CD4-positive, alpha-beta T cell treated with Interleukin-6 for 4 hours (primary cell): ENCODE data around the gene PRICKLE3.
"Not testable (repeated sequence)": the region's sequence is repeated elsewhere in the genome, so short reads cannot be mapped to it uniquely, and the experiment has no call there.

Source experiments
- DNase-seq: peaks from one replicate; pipeline ENCODE4 v3.0.0-alpha.2; 2020; ENCODE audit warnings: mixed read lengths

The PRICKLE3 gene

DNA sequence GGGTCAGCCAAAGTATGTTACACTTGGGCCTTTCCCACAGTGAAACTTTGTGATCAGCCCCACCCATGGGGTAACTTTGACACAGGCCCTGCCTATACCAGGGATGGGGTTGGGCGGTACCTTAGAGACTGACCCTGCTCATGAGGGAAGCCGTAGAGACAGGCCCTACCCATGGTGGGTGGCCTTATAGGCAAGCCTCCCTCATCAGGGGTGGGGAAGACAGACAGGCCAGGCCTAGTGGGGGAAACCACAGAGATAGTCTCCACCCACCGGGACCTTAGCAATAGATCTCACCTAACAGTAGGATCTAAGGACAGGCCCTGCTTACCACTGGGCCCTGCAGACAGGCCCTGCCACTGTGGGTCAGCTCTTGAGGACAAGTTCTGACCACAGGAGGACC is 7.6 kb downstream of the PRICKLE3 start:
- DNase-seq, result no peak

DNA sequence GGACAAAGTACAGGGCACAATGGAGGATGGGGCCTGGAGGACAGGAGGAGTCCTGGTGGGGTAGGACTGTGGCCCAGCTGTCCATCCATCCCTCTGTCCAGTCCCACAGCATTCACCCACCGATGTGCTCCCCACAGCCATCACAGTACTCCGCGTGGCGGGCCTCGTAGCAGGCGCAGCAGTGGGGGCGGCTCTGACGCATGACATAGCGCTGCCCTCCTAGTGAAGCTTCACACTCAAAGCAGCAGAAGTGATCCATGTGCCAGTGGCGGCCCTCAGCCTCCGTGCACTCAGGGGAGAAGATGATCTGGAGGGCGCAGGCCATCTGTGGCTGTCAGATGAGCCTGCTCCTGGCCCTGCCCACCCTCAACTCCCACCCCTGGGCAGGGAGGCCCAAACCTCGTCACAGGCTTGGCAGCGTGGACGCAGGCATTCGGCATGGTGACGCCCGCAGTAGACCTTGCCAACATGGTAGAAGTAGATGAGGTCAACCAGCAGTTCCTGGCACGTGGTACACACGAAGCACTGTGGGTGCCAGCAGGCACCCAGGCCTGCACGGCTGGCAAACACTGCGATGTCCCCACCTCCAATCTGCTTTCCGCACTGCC is 8.2 kb downstream of the PRICKLE3 start:
- DNase-seq, result no peak

DNA sequence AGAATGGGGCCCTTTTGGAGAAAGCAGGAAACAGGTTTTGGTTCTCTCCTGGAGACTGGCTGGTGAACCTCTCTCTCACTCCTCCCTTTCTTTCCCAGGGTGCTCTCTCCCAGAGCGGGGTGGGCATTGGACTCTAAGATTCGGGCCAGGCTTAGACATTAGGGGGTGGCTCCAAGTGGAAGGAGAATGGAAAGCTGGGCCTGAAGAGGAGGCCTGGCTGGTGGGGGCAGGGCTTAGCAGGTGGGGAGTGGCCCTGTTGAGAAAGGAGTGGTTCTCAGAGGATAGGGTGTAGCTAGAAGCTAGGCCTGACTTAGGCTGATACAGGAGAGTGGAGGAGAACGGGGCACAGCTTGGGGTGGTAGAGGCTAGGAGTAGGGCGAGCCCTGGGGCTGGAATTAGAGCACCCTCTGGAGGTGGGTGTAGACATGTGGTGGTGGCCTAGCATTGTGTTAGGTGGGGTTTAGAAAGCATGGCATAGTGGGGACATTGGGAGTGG is 8.8 kb downstream of the PRICKLE3 start:
- peak; percentile 49 for DNase-seq

- DNase-seq, result no peak
Observed at GRCh38 chrX:49176421-49177326, 9.5 kb downstream of the PRICKLE3 start.

- DNase-seq, result no peak
Observed at GRCh38 chrX:49175435-49176274, 10.5 kb downstream of the PRICKLE3 start.

- DNase-seq, result no peak
Observed at GRCh38 chrX:49174723-49175122, 11.4 kb downstream of the PRICKLE3 start.

DNA sequence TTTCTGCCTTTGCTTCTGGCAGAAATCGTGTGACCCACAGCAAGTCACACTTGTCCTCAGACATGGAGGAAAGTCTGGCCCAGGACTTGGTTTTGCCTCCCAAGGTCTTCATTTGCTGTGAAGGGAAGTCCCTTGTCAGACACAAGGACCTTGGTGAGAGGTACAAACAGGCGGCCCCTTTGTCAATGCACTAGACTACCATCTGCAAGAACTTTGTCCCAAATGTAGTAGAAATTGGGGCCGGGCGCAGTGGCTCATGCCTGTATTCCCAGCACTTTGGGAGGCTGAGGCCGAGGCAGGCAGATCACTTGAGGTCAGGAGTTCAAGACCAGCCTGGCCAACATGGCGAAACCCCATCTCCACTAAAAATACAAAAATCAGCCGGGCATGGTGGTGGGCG is 12.6 kb downstream of the PRICKLE3 start:
- not testable (repeated sequence) for DNase-seq

- DNase-seq, result peak; percentile 77
Observed at GRCh38 chrX:49172280-49172780, 13.8 kb downstream of the PRICKLE3 start.

- peak; percentile 84 for DNase-seq
Observed at GRCh38 chrX:49171752-49172279, 14.4 kb downstream of the PRICKLE3 start, which contains the start of gene PLP2. PLP2 (plus strand) TSS chrX:49171898; CDS start chrX:49172001, 103 bp downstream.

GRCh38 chrX:49167740-49168108 is 18.4 kb downstream of the PRICKLE3 start:
- DNase-seq, result no peak

DNA sequence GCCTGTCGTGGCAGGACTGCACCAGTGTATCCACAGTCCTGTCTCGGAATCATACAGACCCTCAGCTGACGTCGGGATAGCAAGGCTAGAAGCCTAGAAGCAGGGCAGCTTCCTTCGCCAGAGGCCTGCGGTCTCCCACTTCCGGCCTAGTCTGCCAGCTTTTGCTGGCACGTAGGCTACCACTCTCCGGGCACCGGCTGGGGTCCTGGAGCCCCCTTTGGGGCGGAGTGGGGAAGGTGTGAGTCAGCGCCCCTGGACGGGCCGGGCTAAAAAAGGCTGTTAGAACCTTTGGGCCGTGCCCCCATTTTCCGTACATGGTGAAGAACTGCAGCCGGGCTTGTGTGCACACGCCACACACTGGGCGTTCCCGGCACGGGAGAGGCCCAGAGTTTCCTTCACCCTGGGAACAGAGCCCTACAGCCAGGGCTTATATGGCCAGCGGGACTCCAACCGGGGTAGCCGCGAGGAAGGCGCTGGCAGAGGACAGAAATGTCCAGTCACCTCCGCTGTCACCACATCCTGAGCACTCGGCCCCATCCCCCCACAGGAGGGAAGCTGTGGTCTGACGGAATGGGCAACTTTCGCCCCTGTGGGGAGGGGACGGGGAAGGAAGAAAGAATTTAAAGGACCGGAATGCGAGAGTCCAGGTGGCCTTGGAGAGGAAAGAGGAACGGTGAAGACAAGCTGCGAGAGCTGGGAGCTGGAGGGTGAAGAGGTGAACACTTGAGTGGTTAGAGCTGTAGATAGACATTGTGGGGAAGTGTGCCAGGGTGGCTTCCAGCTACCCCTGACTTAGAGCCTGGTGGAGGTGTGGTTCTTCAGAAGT is 19.0 kb downstream of the PRICKLE3 start:
- peak; percentile 73 for DNase-seq

GRCh38 chrX:49165901-49166881 is 20.0 kb downstream of the PRICKLE3 start:
- DNase-seq, result peak; percentile 72

DNA sequence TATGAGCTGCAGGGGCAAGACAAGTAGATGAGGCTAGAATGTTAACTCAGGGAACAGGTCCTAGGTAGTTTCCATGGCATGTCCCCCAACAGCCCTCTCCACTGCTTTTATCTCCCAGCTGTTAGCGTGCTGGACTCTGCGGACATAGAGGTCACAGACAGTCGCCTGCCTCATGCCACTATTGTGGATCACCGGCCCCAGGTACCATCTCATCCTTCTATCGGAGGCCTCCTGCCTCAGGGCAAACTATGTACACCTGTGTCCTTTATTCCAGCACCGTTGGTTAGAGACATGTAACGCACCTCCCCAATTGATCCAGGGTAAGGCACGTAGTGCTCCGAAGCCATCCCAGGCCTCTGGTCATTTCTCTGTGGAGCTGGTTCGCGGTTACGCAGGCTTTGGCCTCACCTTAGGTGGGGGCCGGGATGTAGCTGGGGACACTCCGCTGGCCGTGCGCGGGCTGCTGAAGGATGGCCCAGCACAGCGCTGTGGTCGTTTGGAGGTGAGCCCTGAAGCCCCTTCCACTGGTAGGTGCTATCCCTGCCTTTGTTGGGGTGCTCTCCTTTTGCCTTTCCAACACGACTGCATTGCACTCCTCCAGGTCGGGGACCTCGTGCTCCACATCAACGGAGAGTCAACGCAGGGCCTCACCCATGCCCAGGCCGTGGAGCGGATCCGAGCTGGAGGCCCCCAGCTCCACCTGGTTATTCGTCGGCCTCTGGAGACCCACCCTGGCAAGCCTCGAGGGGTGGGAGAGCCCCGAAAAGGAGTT is 21.4 kb downstream of the PRICKLE3 start:
- no peak for DNase-seq

GRCh38 chrX:49163555-49164419 is 22.4 kb downstream of the PRICKLE3 start:
- peak; percentile 85 for DNase-seq

GRCh38 chrX:49162620-49163019 is 23.6 kb downstream of the PRICKLE3 start, which contains the start of gene MAGIX:
MAGIX (plus strand) TSS chrX:49162758; CDS start chrX:49162890, 132 bp downstream.
- DNase-seq, result no peak

DNA sequence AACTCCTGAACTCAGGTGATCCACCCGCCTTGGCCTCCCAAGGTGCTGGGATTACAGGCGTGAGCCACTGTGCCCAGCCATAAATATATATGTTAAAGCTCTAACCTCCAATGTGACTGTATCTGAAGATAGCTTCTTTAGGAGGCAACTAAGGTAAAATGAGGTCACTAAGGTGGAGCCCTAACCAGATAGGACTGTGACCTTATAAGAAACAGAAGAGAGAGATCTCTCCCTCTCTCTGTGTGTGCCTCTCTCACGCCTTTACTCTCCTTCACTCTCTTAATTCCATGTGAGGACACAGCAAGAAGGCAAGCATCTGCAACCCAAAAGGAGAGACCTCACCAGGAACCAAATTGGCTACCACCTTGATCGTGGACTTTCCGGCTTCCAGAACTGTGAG is 24.5 kb downstream of the PRICKLE3 start:
- DNase-seq, result no peak

- DNase-seq, result no peak
Observed at GRCh38 chrX:49160908-49161307, 25.3 kb downstream of the PRICKLE3 start.

GRCh38 chrX:49157194-49157593 is 29.0 kb downstream of the PRICKLE3 start:
- DNase-seq, result no peak
